HG03354 (cell line): ENCODE measurements around the gene SPTLC3.

Experiments
- ATAC-seq: cut with Tn5 transposase; IDR thresholded peaks from one replicate; pipeline ENCODE4 v1.9.1; 2021; ENCODE audit warnings: mild to moderate bottlenecking; ENCODE audit not compliant: unreplicated experiment, poor library complexity, severe bottlenecking

The SPTLC3 gene

GRCh38 chr20:13121840-13122515 lies 113.2 kb downstream of the SPTLC3 start:
- ATAC-seq: peak; percentile 69

- no peak for ATAC-seq
Observed at GRCh38 chr20:13125486-13125885, 116.7 kb downstream of the SPTLC3 start.

- no peak for ATAC-seq
Observed at GRCh38 chr20:13128173-13128572, 119.4 kb downstream of the SPTLC3 start.

GRCh38 chr20:13130061-13130706 lies 121.4 kb downstream of the SPTLC3 start:
- ATAC-seq: no peak

- no peak for ATAC-seq
Observed at GRCh38 chr20:13130707-13131103, 121.9 kb downstream of the SPTLC3 start.

- no peak for ATAC-seq
Observed at GRCh38 chr20:13131688-13132087, 122.9 kb downstream of the SPTLC3 start.

GRCh38 chr20:13139459-13140150 lies 130.8 kb downstream of the SPTLC3 start:
- no peak for ATAC-seq

GRCh38 chr20:13140201-13140600 lies 131.4 kb downstream of the SPTLC3 start:
- no peak for ATAC-seq

- ATAC-seq: no peak
Observed at GRCh38 chr20:13140775-13141174, 132.0 kb downstream of the SPTLC3 start.

GRCh38 chr20:13141546-13141945 lies 132.8 kb downstream of the SPTLC3 start:
- ATAC-seq: no peak

- no peak for ATAC-seq
Observed at GRCh38 chr20:13142143-13142542, 133.4 kb downstream of the SPTLC3 start.

GRCh38 chr20:13147071-13147963 lies 138.5 kb downstream of the SPTLC3 start:
- no peak for ATAC-seq

- no peak for ATAC-seq
Observed at GRCh38 chr20:13147971-13148370, 139.2 kb downstream of the SPTLC3 start.

GRCh38 chr20:13148402-13148801 lies 139.6 kb downstream of the SPTLC3 start:
- no peak for ATAC-seq

GRCh38 chr20:13148961-13149360 lies 140.2 kb downstream of the SPTLC3 start:
- ATAC-seq: no peak

- ATAC-seq: no peak
Observed at GRCh38 chr20:13149371-13150105, 140.8 kb downstream of the SPTLC3 start.

- ATAC-seq: no peak
Observed at GRCh38 chr20:13158369-13158768, 149.6 kb downstream of the SPTLC3 start.

GRCh38 chr20:13159889-13160288 lies 151.1 kb downstream of the SPTLC3 start:
- no peak for ATAC-seq

- ATAC-seq: no peak
Observed at GRCh38 chr20:13165203-13165602, 156.4 kb downstream of the SPTLC3 start.
